A673 (cell line): ENCODE measurements around the gene RNF123. TPM values are rescaled to one million over a fixed set of nuclear protein-coding genes. Genes with fewer than 3 reads are reported as not detected.

Source experiments
- BruUV-seq: library from RNA; stranded (reverse); fragments of 400-500 nt; replicated peaks from 2 replicates; lab custom pipeline; 2021; lab: Mats Ljungman, UMichigan
- CTCF ChIA-PET: fragments of 300-600 bp; sonication (Branson Sonifier 250); formaldehyde crosslinking; loops from one replicate; lab custom pipeline; 2022; ENCODE audit warnings: antibody characterized with exemption; lab: Charles Lee
- POLR2A ChIA-PET: fragments of 300-600 bp; sonication (Branson Sonifier 250); formaldehyde crosslinking; loops from one replicate; lab custom pipeline; 2022; ENCODE audit warnings: antibody characterized with exemption; ENCODE audit not compliant: low non-redundant PET; lab: Charles Lee
- DNase-seq: peaks from one replicate; pipeline ENCODE4 v3.0.0-alpha.2; 2015; ENCODE audit warnings: low spot score
- H3K27ac ChIP-seq: fragments of 200-600 bp; sonication (generic); 2 replicates; pipeline ENCODE4 v1.5.1; 2016; ENCODE audit warnings: mixed run types, low read depth, mild to moderate bottlenecking, mixed read lengths, antibody characterized with exemption, low read length; ENCODE audit not compliant: poor library complexity, severe bottlenecking
- H3K27me3 ChIP-seq: fragments of 200-600 bp; sonication (generic); replicated peaks from 2 replicates; pipeline ENCODE4 v1.6.1; 2017; ENCODE audit warnings: mixed run types, low read depth, mild to moderate bottlenecking, mixed read lengths, antibody characterized with exemption, low read length; ENCODE audit not compliant: insufficient read depth, poor library complexity
- H3K36me3 ChIP-seq: fragments of 200-600 bp; sonication (generic); 2 replicates; pipeline ENCODE4 v1.6.1; 2016; ENCODE audit warnings: mixed run types, mild to moderate bottlenecking, mixed read lengths, antibody characterized with exemption, low read length; ENCODE audit not compliant: insufficient read depth, poor library complexity, severe bottlenecking
- H3K4me1 ChIP-seq: fragments of 200-600 bp; sonication (generic); 2 replicates; pipeline ENCODE4 v1.6.1; 2017; ENCODE audit warnings: mixed run types, mild to moderate bottlenecking, mixed read lengths, antibody characterized with exemption, low read length; ENCODE audit not compliant: insufficient read depth, poor library complexity, severe bottlenecking
- H3K4me3 ChIP-seq: fragments of 200-600 bp; sonication (generic); 2 replicates; pipeline ENCODE4 v1.5.1; 2016; ENCODE audit warnings: low read depth, mixed run types, mild to moderate bottlenecking, mixed read lengths, low read length; ENCODE audit not compliant: poor library complexity, severe bottlenecking
- H3K9me3 ChIP-seq: fragments of 200-600 bp; sonication (generic); 2 replicates; pipeline ENCODE4 v1.6.1; 2016; ENCODE audit warnings: mixed run types, low read depth, mild to moderate bottlenecking, mixed read lengths, antibody characterized with exemption, low read length; ENCODE audit not compliant: poor library complexity, severe bottlenecking
- EZH2 ChIP-seq: fragments of 200-600 bp; sonication (generic); IDR thresholded peaks from 2 replicates; pipeline ENCODE4 v1.6.1; 2017; ENCODE audit warnings: borderline replicate concordance, low read depth, mild to moderate bottlenecking, mixed read lengths, antibody characterized with exemption, low read length; ENCODE audit not compliant: poor library complexity, severe bottlenecking
- intact Hi-C: fragments of 100-400 bp; cut with micrococcal nuclease; formaldehyde crosslinking; loops from one replicate; pipeline ENCODE4 v1.10.0; 2022; ENCODE audit not compliant: unreplicated experiment
- total RNA-seq: library from RNA; stranded (reverse); gene quantifications from 2 replicates; pipeline ENCODE4 v1.2.3, GENCODE V29; 2021
- TF ChIP-seq, protein P1 (sequence below): fragments of 300-800, 200-600 bp; sonication (generic); conservative IDR thresholded peaks from 2 replicates; pipeline ENCODE4 v1.5.1; 2017; ENCODE audit warnings: low read depth, mild to moderate bottlenecking, antibody characterized with exemption, low read length, moderate library complexity, mixed read lengths

Gene RNF123
- total RNA-seq, 1 experiment from 2014 or later, result 31.5 TPM

DNA sequence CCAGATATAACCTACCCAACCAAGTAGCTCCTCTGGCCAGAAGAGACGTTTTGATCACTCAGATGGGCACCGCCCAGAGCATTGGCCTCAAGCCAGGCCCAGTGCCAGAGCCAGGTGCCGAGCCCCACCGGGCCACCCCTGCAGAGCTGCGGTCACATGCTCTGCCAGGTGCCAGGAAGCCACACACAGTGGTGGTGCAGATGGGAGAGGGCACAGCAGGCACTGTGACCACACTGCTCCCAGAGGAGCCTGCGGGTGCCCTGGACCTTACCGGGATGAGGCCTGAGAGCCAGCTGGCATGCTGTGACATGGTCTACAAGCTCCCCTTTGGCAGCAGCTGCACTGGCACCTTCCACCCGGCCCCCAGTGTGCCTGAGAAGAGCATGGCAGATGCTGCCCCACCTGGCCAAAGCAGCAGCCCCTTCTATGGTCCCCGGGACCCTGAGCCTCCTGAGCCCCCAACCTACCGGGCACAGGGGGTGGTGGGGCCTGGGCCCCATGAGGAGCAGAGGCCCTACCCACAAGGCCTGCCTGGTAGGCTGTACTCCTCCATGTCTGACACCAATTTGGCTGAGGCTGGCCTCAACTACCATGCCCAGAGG is 34.3 kb upstream of the RNF123 start:
- intact Hi-C loops, result no loop called here
- no peaks in the 10 kb centered on the region for H3K36me3 ChIP-seq
- DNase-seq, result no peak
- BruUV-seq, result no TSS peak
- no peaks in the 10 kb centered on the region for H3K9me3 ChIP-seq
- CTCF ChIA-PET, result no interaction called here
- H3K4me1 ChIP-seq, result no peaks in the 10 kb centered on the region
- no peak for TF ChIP-seq EZH2
- TF ChIP-seq, protein P1, sequence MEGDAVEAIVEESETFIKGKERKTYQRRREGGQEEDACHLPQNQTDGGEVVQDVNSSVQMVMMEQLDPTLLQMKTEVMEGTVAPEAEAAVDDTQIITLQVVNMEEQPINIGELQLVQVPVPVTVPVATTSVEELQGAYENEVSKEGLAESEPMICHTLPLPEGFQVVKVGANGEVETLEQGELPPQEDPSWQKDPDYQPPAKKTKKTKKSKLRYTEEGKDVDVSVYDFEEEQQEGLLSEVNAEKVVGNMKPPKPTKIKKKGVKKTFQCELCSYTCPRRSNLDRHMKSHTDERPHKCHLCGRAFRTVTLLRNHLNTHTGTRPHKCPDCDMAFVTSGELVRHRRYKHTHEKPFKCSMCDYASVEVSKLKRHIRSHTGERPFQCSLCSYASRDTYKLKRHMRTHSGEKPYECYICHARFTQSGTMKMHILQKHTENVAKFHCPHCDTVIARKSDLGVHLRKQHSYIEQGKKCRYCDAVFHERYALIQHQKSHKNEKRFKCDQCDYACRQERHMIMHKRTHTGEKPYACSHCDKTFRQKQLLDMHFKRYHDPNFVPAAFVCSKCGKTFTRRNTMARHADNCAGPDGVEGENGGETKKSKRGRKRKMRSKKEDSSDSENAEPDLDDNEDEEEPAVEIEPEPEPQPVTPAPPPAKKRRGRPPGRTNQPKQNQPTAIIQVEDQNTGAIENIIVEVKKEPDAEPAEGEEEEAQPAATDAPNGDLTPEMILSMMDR, result no peak
- H3K27ac ChIP-seq, result no peak overlapping the region
- no peak overlapping the region for H3K4me3 ChIP-seq
- H3K27me3 ChIP-seq, result no peaks in the 10 kb centered on the region
- POLR2A ChIA-PET, result no interaction called here

DNA sequence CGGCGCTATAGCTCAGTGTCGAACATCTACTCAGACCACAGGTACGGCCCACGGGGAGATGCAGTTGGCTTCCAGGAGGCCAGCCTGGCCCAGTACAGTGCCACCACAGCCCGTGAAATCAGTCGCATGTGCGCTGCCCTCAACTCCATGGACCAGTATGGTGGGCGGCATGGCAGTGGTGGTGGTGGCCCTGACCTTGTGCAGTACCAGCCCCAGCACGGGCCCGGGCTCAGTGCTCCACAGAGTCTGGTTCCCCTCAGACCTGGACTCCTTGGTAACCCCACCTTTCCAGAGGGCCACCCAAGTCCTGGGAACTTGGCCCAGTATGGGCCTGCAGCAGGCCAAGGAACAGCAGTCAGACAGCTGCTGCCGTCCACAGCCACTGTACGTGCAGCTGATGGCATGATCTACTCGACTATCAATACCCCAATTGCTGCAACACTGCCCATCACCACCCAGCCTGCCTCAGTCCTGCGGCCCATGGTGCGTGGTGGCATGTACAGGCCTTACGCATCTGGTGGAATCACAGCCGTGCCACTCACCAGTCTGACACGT is 33.5 kb upstream of the RNF123 start:
- ChIA-PET CTCF (no interaction called here), POLR2A (no interaction called here)
- Histone ChIP-seq H3K4me1 (no peaks in the 10 kb centered on the region), H3K27me3 (no peaks in the 10 kb centered on the region), H3K9me3 (no peaks in the 10 kb centered on the region), H3K4me3 (no peak overlapping the region), H3K36me3 (no peaks in the 10 kb centered on the region), H3K27ac (no peak overlapping the region)
- TF ChIP-seq EZH2, result no peak
- TF ChIP-seq, protein P1, result no peak
- BruUV-seq, result no TSS peak
- DNase-seq, result no peak
- intact Hi-C loops, result no loop called here

DNA sequence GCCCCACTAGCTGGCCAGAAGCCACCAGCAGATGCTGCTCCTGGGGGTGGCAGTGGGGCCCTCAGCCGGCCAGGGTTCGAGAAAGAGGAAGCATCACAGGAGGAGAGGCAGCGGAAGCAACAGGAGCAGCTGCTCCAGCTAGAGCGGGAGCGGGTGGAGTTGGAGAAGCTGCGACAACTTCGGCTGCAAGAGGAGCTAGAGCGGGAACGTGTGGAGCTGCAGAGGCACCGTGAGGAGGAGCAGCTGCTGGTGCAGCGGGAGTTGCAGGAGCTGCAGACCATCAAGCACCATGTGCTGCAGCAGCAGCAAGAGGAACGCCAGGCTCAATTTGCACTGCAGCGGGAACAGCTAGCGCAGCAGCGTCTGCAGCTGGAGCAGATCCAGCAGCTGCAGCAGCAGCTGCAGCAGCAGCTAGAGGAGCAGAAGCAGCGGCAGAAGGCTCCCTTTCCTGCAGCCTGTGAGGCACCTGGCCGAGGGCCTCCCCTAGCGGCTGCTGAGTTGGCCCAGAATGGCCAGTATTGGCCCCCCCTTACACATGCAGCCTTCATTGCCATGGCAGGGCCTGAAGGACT is 32.7 kb upstream of the RNF123 start:
- no peaks in the 10 kb centered on the region for H3K4me1 ChIP-seq
- POLR2A ChIA-PET, result no interaction called here
- H3K9me3 ChIP-seq, result no peaks in the 10 kb centered on the region
- intact Hi-C loops, result no loop called here
- H3K36me3 ChIP-seq, result no peaks in the 10 kb centered on the region
- BruUV-seq, result no TSS peak
- CTCF ChIA-PET, result no interaction called here
- H3K4me3 ChIP-seq, result no peak overlapping the region
- no peaks in the 10 kb centered on the region for H3K27me3 ChIP-seq
- no peak for TF ChIP-seq EZH2
- TF ChIP-seq, protein P1, result no peak
- no peak for DNase-seq
- no peak overlapping the region for H3K27ac ChIP-seq
